IPS-20b (cell line): Measurements from ENCODE around the gene MYCBP.

Experiments
- H3K27ac ChIP-seq: one replicate; pipeline ENCODE4 v1.5.1; 2013; ENCODE audit warnings: low read length
- H3K27me3 ChIP-seq: 2 replicates; pipeline ENCODE4 v1.6.1; 2013; ENCODE audit warnings: mild to moderate bottlenecking, low read length, inconsistent platforms; ENCODE audit not compliant: insufficient read depth
- H3K36me3 ChIP-seq: 2 replicates; pipeline ENCODE4 v1.6.1; 2013; ENCODE audit warnings: low read depth, mild to moderate bottlenecking, inconsistent platforms, low read length, moderate library complexity; ENCODE audit not compliant: insufficient read depth
- H3K4me1 ChIP-seq: 2 replicates; pipeline ENCODE4 v1.6.1; 2013; ENCODE audit warnings: mild to moderate bottlenecking, control low read depth, inconsistent platforms, low read length, moderate library complexity; ENCODE audit not compliant: insufficient read depth
- H3K4me3 ChIP-seq: 2 replicates; pipeline ENCODE4 v1.5.1; 2013; ENCODE audit warnings: mild to moderate bottlenecking, low read length, inconsistent platforms
- H3K9ac ChIP-seq: 2 replicates; pipeline ENCODE4 v1.6.1; 2013; ENCODE audit warnings: low read depth, mild to moderate bottlenecking, inconsistent platforms, low read length, moderate library complexity
- H3K9me3 ChIP-seq: 2 replicates; pipeline ENCODE4 v1.6.1; 2013; ENCODE audit warnings: mild to moderate bottlenecking, low read depth, low read length, inconsistent platforms; ENCODE audit not compliant: insufficient read depth

MYCBP gene

DNA sequence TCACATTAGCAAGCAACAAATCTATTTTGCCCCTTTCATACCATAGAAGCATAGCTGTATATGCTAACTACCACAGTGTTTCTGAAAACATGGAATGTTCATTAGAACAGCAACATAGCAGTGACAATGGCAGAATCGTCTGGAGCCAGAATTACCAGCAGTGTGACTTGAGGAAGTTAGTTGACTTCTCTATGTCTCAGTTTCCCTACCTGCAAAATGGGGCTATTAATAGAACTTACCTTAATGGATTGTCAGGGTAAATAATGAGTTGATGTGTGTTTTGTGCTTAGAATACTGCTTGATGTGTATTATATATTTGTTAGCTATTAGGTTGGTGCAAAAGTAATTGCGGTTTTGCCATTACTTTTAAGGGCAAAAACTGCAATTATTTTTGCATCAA is 23.0 kb upstream of the MYCBP start:
- H3K4me3 ChIP-seq: no peak overlapping the region
- H3K36me3 ChIP-seq: no peaks in the 10 kb centered on the region
- H3K4me1 ChIP-seq: no peaks in the 10 kb centered on the region
- no peak overlapping the region for H3K9ac ChIP-seq
- H3K27me3 ChIP-seq: no peaks in the 10 kb centered on the region
- H3K27ac ChIP-seq: no peak overlapping the region
- no peaks in the 10 kb centered on the region for H3K9me3 ChIP-seq

DNA sequence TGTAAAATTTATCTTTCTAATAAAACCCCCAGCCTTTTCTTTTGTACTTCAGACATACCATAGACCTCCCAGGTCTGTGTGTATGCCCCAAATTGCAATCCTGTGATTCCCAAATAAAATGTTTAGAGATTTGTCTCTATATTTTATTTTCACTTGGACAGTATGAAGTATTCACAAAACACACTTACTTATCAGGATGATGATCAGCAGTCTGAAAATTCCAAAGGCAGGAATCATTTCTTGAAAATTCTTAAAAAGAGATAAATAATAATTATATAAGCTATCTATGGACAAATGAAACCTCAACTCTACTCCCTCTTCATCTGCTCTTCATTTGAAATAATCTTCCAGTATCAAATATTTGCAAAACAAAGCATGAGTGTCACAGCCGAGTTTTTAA is 19.8 kb upstream of the MYCBP start:
- Histone ChIP-seq H3K4me3 (no peak overlapping the region), H3K27ac (no peak overlapping the region), H3K9me3 (no peaks in the 10 kb centered on the region), H3K4me1 (no peaks in the 10 kb centered on the region; the same call in 1 of the 2 replicates), H3K9ac (no peak overlapping the region), H3K27me3 (no peaks in the 10 kb centered on the region), H3K36me3 (no peaks in the 10 kb centered on the region)

DNA sequence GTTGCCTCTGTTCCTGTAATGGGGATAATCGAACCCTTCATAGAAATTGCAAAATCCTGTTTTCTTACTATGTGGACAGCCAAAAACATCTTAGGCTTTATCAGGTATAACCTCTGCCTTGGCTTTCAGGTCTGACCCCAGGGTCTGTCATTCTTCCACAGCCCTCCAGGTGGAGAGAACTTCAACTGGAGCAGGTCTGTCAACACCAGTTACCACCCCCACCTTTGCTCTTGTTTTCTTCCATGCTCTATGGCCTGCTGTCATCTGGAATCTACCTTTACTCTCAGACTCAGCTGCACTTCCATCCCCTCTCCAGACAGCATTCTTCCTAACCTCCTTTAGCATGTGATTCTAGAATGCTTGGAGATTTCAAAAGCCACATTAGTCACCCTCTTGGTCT is 18.6 kb upstream of the MYCBP start:
- no peak overlapping the region for H3K27ac ChIP-seq
- no peak overlapping the region for H3K9ac ChIP-seq
- H3K9me3 ChIP-seq: no peaks in the 10 kb centered on the region
- no peaks in the 10 kb centered on the region for H3K36me3 ChIP-seq
- no peaks in the 10 kb centered on the region; the same call in 1 of the 2 replicates for H3K4me1 ChIP-seq
- no peaks in the 10 kb centered on the region for H3K27me3 ChIP-seq
- H3K4me3 ChIP-seq: no peak overlapping the region

DNA sequence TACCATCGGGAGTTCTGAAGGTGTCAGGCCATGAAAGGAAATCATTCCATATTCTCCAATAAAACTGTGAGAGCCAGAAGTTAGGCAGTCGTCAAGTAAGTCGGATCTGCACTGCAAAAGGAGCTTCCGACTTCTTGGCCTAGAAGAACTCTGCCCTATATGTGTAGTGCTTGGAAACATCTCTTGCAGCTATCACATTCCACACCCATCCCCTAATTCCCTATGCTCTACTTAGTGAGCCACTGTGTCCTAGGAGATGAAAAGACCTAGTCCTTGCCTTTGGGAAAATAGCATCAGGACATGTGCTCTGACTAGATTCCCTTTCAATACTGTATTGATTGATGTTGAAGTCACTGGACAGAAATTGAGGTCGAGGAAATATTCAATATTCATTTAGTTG is 16.4 kb upstream of the MYCBP start:
- Histone ChIP-seq H3K36me3 (no peaks in the 10 kb centered on the region), H3K27me3 (no peaks in the 10 kb centered on the region), H3K9ac (no peak overlapping the region), H3K4me3 (no peak overlapping the region), H3K27ac (no peak overlapping the region), H3K9me3 (no peaks in the 10 kb centered on the region), H3K4me1 (peaks cover 3% of the 10 kb centered on the region; the same call in 1 of the 2 replicates)

DNA sequence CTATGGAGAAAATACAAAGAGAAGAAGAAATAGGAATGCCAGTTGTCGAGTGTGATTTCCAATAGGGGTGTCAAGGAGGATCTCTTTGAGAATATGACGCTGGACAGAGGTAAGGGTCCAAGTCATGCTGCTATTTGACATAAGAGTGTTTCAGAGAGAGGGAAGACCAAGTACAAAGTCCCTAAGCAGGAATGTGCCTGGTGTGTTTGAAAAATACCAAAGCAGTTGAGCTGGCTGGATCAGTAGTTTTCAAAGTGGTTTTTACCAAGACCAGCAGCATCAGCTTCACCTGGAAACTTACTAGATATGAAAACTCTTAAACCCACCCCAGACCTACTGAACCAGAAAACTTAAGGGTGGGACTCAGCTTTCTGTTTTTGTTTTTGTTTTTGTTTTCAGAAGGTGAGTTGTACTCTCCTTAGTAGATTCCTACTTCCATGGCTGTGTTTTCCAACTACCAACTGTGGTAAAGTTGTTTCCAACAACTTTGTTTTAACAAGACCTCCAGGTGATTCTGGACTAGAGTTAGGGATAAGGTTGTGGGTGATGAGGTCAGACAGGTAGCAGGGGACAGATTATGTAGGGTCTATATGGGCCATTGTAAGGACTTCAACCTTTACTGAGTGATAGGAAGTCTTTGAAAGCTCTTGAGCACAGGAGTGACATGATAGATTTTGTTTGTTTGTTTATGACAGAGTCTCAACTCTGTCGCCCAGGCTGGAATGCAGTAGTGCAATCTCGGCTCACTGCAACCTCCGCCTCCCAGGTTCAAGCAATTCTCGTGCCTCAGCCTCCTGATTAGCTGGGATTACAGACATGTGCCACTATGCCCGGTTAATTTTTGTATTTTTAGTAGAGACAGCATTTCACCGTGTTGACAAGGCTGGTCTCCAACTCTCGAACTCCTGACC is 15.5 kb upstream of the MYCBP start:
- H3K27me3 ChIP-seq: no peaks in the 10 kb centered on the region
- peaks cover 3% of the 10 kb centered on the region; the same call in 1 of the 2 replicates for H3K4me1 ChIP-seq
- H3K9me3 ChIP-seq: no peaks in the 10 kb centered on the region
- H3K9ac ChIP-seq: no peak overlapping the region
- no peak overlapping the region for H3K4me3 ChIP-seq
- no peaks in the 10 kb centered on the region for H3K36me3 ChIP-seq
- H3K27ac ChIP-seq: no peak overlapping the region

DNA sequence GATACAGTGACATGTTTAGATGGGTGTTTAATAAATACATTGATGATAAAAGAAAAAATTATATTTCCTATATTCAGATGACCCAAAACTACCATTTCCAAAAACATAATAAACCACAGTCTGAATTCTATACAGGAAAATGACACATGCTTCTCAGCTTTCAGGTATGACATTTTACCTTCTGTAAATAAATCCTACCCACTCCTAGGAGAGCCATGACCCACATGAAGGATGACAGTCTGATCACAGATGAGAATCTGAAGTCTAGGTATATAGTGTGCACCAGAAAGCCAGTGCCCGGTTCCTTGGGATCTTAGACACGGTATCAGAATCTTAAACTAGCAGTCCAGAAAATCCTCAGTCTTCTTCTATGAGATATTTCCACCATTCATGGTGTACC is 11.9 kb upstream of the MYCBP start:
- no peak overlapping the region for H3K9ac ChIP-seq
- H3K9me3 ChIP-seq: no peaks in the 10 kb centered on the region
- H3K27ac ChIP-seq: no peak overlapping the region
- H3K4me3 ChIP-seq: no peak overlapping the region
- no peaks in the 10 kb centered on the region for H3K27me3 ChIP-seq
- H3K4me1 ChIP-seq: peaks cover 3% of the 10 kb centered on the region; the same call in 1 of the 2 replicates
- no peaks in the 10 kb centered on the region for H3K36me3 ChIP-seq

DNA sequence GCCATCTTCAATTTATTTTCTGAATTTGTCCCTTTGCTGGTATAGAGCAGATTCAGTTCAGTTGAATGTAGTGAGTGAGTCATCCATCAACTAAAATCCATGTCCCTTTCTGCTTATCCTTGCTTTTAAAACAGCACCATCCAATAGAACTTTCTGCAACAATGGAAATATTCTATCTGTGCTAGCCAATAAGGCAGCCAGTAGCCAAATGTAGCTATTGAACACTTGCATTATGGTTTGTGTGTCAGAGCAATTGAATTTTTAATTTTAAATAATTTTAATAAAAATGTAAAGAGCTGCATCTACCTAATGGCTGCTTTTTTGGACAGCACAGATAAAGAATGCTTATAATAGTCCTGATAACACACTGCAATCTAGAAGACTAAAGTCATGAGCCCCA is 8.3 kb upstream of the MYCBP start, which contains the start of gene GJA9:
TSS of gene GJA9 (minus strand) at position 101 of the 400 bp plus-strand sequence. CDS start 5,489 bp downstream, outside the sequence.
- Histone ChIP-seq H3K9me3 (no peaks in the 10 kb centered on the region), H3K4me1 (0 out of 2 replicates have a peak, but pooled peaks cover 1% of the 10 kb centered on the region), H3K36me3 (no peaks in the 10 kb centered on the region), H3K9ac (no peak within 1 kb of the TSS), H3K27me3 (no peaks in the 10 kb centered on the region), H3K4me3 (no peak within 1 kb of the TSS), H3K27ac (no peak within 1 kb of the TSS)

DNA sequence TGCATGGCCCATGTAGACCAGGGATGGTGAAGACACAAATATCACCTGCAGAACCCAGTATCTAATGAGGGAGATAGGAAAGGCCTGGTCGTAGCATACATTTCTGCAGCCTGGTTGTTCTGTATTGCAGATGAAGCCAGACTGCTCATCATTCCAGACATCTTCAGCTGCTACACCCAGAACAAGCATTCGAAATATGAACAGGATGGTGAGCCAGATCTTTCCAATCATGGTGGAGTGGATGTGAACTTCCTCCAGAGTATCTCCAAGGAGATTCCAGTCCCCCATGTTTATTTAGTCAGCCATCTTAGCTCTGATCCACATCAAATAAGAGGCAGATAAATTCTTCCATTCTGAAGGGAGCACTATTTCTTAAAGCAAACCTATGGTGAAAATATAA is 2.7 kb upstream of the MYCBP start:
- Histone ChIP-seq H3K9me3 (no peaks in the 10 kb centered on the region), H3K4me1 (no peaks in the 10 kb centered on the region), H3K27me3 (no peaks in the 10 kb centered on the region), H3K36me3 (no peaks in the 10 kb centered on the region), H3K9ac (no peak overlapping the region), H3K27ac (no peak overlapping the region), H3K4me3 (no peak overlapping the region)

DNA sequence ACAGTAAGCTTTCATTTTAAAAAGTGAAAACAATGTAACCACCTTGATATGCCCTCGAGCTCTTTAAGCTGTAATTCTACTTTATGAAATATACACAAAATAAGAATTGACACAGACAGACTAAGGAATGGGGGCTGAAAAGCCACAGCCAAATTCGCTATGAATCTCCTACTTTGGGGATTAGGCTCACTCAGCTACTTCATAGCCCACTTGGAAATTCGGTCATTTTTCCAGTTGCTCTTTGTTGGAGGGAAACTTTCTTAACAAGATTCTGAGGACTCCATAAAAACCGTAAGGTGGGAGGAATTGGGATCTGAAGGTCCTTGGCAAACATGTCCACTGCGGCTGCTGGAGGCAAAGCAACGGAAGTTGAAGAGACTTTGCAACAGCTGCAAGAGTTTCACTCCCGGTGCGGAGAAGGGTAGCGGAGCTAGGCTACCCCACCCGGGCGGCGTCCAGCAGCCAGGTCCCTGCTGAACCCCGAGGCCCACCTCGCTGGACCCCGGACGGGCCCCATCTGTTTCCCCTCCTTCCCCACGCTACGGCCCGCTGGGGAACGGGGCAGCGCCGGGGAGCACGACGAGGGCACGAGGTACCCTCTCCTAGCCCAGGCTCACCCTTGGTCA is 634 bp downstream of the MYCBP start:
- Histone ChIP-seq H3K4me3 (peak overlapping the region; percentile 92), H3K9me3 (no peaks in the 10 kb centered on the region), H3K9ac (peak overlapping the region; percentile 75; the same call in 1 of the 2 replicates), H3K4me1 (no peaks in the 10 kb centered on the region), H3K36me3 (no peaks in the 10 kb centered on the region), H3K27ac (no peak overlapping the region), H3K27me3 (no peaks in the 10 kb centered on the region)

DNA sequence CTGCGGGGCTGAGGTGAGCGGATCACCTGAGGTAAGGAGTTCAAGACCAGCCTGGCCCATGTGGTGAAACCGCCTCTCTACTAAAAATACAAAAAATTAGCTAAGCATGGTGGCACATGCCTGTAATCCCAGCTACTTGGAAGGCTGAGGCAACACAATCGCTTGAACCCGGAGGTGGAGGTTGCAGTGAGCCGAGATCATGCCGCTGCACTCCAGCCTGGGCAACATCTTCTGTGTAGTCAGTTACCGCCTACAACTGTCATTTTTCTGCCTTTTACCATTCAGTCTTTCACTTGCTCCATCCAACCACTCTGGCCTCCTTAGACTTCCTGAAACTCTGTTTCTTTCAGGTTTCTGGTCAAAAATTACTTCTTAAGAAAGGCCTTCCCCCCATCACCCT is 2.2 kb downstream of the MYCBP start:
- Histone ChIP-seq H3K4me3 (no peak overlapping the region), H3K4me1 (no peaks in the 10 kb centered on the region), H3K9ac (no peak overlapping the region), H3K9me3 (no peaks in the 10 kb centered on the region), H3K27ac (no peak overlapping the region), H3K36me3 (no peaks in the 10 kb centered on the region), H3K27me3 (no peaks in the 10 kb centered on the region)

DNA sequence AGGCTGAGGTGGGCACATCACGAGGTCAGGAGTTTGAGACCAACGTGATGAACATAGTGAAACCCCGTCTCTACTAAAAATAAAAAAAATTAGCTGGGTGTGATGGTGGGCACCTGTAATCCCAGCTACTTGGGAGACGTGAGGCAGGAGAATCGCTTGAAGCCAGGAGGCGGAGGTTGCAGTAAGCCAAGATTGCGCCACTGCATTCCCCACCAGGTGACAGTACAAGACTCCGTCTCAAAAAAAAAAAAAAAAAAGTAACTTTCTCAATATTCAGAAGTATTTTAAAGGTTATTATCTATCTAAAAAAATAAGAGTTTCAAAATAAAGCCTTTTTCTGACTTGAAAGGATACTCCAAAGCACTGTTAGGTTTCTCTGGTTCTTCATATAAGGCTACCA is 5.9 kb downstream of the MYCBP start:
- H3K4me1 ChIP-seq: no peaks in the 10 kb centered on the region
- H3K9me3 ChIP-seq: no peaks in the 10 kb centered on the region
- H3K9ac ChIP-seq: no peak overlapping the region
- peaks cover 34% of the 10 kb centered on the region for H3K36me3 ChIP-seq
- H3K27ac ChIP-seq: no peak overlapping the region
- no peaks in the 10 kb centered on the region for H3K27me3 ChIP-seq
- H3K4me3 ChIP-seq: no peak overlapping the region
